Common myeloid progenitor, CD34-positive (primary cell): ENCODE data around the gene CCDC3.

Experiments used
- CTCF ChIA-PET: fragments of 350-600 bp; sonication (Branson Sonifier 250); formaldehyde crosslinking; loops from one replicate; lab custom pipeline; 2021; ENCODE audit warnings: antibody characterized with exemption; lab: Charles Lee
- POLR2A ChIA-PET: fragments of 350-600 bp; sonication (Branson Sonifier 250); formaldehyde crosslinking; loops from one replicate; lab custom pipeline; 2021; ENCODE audit warnings: antibody characterized with exemption; lab: Charles Lee
- DNase-seq, 3 donors: peaks; one replicate each; pipeline versions ENCODE4 v3.0.0 to v3.0.0-alpha.2; 2013
- H3K27ac ChIP-seq, 2 experiments: 1 replicate in 1 of 2; 2 replicates in 1 of 2; pipeline ENCODE4 v1.7.0; 2013; ENCODE audit warnings: inconsistent platforms in 2 of 2, low read length in 2 of 2, mild to moderate bottlenecking in 2 of 2, low read depth in 1 of 2, moderate library complexity in 1 of 2; ENCODE audit not compliant: severe bottlenecking in 2 of 2, insufficient read depth in 1 of 2, poor library complexity in 1 of 2
- H3K27me3 ChIP-seq, 5 experiments: replicated peaks in 2 of 5; 1 replicate in 3 of 5; 2 replicates in 2 of 5; pipeline versions ENCODE4 v1.6.1 to v1.7.0; 2013; ENCODE audit warnings: low read length in 4 of 5, mild to moderate bottlenecking in 2 of 5, moderate library complexity in 2 of 5, inconsistent platforms in 1 of 5; ENCODE audit not compliant: insufficient read depth in 5 of 5, control insufficient read depth in 4 of 5
- H3K36me3 ChIP-seq, 4 experiments: 1 replicate in 2 of 4; 2 replicates in 2 of 4; pipeline versions ENCODE4 v1.6.1 to v1.7.0; 2013; ENCODE audit warnings: low read length in 3 of 4, control low read depth in 1 of 4, mild to moderate bottlenecking in 1 of 4; ENCODE audit not compliant: control insufficient read depth in 4 of 4, insufficient read depth in 4 of 4
- H3K4me1 ChIP-seq, 4 experiments: 1 replicate in 3 of 4; 2 replicates in 1 of 4; pipeline versions ENCODE4 v1.6.1 to v1.7.1; 2013; ENCODE audit warnings: low read length in 3 of 4, mild to moderate bottlenecking in 3 of 4, control low read depth in 1 of 4, inconsistent platforms in 1 of 4, moderate library complexity in 1 of 4; ENCODE audit not compliant: control insufficient read depth in 4 of 4, insufficient read depth in 4 of 4; ENCODE audit errors: control extremely low read depth in 1 of 4
- H3K4me3 ChIP-seq, 7 experiments: 1 replicate in 4 of 7; 2 replicates in 3 of 7; pipeline versions ENCODE4 v1.5.1 to v1.7.0; 2013; ENCODE audit warnings: mild to moderate bottlenecking in 7 of 7, low read length in 6 of 7, moderate library complexity in 6 of 7, inconsistent platforms in 2 of 7, low read depth in 2 of 7, control low read depth in 1 of 7; ENCODE audit not compliant: insufficient read depth in 4 of 7, control insufficient read depth in 1 of 7; ENCODE audit errors: extremely low read depth in 1 of 7
- H3K9me3 ChIP-seq, 5 experiments: 1 replicate in 4 of 5; 2 replicates in 1 of 5; pipeline versions ENCODE4 v1.6.1 to v1.7.1; 2013; ENCODE audit warnings: low read length in 4 of 5, mild to moderate bottlenecking in 2 of 5, inconsistent platforms in 1 of 5, low read depth in 1 of 5, moderate library complexity in 1 of 5; ENCODE audit not compliant: control insufficient read depth in 4 of 5, insufficient read depth in 2 of 5; ENCODE audit errors: control extremely low read depth in 1 of 5
- WGBS: methylation state at CpG from one replicate; pipeline ENCODE4 v1.1.5; 2013; ENCODE audit not compliant: insufficient coverage; 5-methylcytosine and 5-hydroxymethylcytosine counted together

The CCDC3 gene

DNA sequence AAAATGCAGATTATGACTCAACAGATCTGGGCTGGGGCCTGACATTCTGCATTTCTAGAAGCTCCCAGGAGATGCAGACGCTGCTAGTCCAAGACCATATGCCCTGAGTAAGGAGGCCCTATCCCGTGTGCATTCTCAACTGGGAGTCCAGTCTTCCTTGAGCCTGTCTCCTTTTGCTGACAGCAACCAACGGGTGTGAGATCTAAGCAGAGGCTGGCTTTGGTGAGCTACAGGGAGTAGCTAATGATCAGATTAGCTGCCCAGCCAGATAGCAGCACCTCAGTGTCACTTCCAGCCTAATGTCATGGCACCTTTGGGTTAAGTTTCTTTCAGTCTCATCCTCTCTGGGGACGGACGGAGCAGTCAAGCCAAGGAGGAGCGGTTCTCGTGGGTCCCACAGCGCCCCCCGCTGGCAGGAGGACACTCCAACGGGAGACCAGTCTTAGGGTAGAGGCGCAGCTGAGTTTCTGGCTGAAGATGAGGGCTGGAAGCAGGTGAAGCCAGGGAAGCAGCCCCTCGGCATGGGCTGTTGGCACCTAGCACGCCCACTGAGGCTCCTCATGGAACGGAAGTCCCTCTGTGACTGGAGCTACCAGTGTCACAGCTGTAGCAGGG lies 154.0 kb downstream of the CCDC3 start:
- peak in 2 of 3 donors; percentile 17 to 26 for DNase-seq
- Histone ChIP-seq H3K27ac (no peak overlapping the region), H3K27me3 (no peaks in the 10 kb centered on the region), H3K4me1 (peaks cover 0 to 38% (median 16%) of the 10 kb centered on the region in 4 experiments), H3K9me3 (no peaks in the 10 kb centered on the region), H3K36me3 (no peaks in the 10 kb centered on the region), H3K4me3 (no peak overlapping the region)
- WGBS = 81% methylated on average over 14 of the region's 14 CpGs
- ChIA-PET POLR2A (no interaction called here), CTCF (interaction anchor here (2.9 kb wide), 1 partner anchor 8 kb away, joined by 7 read pairs; no protein-coding TSS in a partner anchor)

DNA sequence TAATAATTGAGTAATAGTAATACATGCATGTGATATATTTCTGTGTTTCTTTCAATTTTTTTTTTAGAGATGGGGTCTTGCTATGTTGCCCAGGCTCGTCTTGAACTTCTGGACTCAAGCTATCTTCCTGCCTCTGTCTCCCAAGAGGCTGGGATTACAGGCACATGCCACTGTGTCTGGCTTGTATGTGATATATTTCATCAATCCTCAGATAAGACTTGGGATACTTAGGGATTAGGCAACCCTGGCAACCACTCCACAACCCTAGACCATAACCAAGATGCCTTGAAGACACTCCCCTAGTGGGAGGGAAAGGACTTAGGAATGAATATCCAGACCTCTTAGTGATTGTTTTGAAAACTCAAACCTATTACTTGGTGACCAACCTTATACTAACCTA lies 154.8 kb downstream of the CCDC3 start:
- H3K27me3 ChIP-seq = no peaks in the 10 kb centered on the region
- no peak overlapping the region for H3K4me3 ChIP-seq
- no peak for DNase-seq
- WGBS = no CpG with 5 or more reads among the region's 1 CpG
- peaks cover 0 to 38% (median 16%) of the 10 kb centered on the region in 4 experiments for H3K4me1 ChIP-seq
- ChIA-PET CTCF (no interaction called here), POLR2A (no interaction called here)
- H3K9me3 ChIP-seq = no peaks in the 10 kb centered on the region
- H3K27ac ChIP-seq = no peak overlapping the region
- no peaks in the 10 kb centered on the region for H3K36me3 ChIP-seq
